Measurements from ENCODE around the gene SIDT2.
"Not testable (repeated sequence)": the region's sequence is repeated elsewhere in the genome, so short reads cannot be mapped to it uniquely, and the experiment has no call there.

- not testable (repeated sequence) for TF ChIP-seq CTCF, POLR2A (IDR thresholded peaks at IDR 0.05)
Measured at GRCh38 chr11:117134979-117135378, 43.6 kb upstream of the SIDT2 start.

Data from body of pancreas (tissue), 4 donors.